Stomach (tissue), 9 donors: ENCODE data around the gene PRMT7. TPM values are rescaled to one million over a fixed set of nuclear protein-coding genes. Genes with fewer than 3 reads are reported as not detected.

Source experiments
- DNase-seq, 2 donors: peaks; one replicate each; pipeline versions ENCODE4 v3.0.0 to v3.0.0-alpha.2; 2013 to 2019
- H3K27ac ChIP-seq, 5 donors: fragments of 200-600 bp in 4 of 5; sonication (generic) in 4 of 5; one replicate each; pipeline ENCODE4 v1.5.1; 2013 to 2019; ENCODE audit warnings: mild to moderate bottlenecking in 1 of 5, moderate library complexity in 1 of 5
- H3K27me3 ChIP-seq, 3 donors: fragments of 200-600 bp; sonication (generic); one replicate each; pipeline ENCODE4 v1.5.1; 2017 to 2019; ENCODE audit warnings: mixed run types in 1 of 3
- H3K36me3 ChIP-seq, 4 donors: fragments of 200-600 bp; sonication (generic); 1 replicate in 3 of 4; 2 replicates in 1 of 4; pipeline ENCODE4 v1.5.1; 2016 to 2019
- H3K4me1 ChIP-seq, 4 donors: fragments of 200-600 bp; sonication (generic); one replicate each; pipeline ENCODE4 v1.5.1; 2016 to 2019
- H3K4me3 ChIP-seq, 4 donors: fragments of 200-600 bp; sonication (generic) in 3 of 4; one replicate each; pipeline ENCODE4 v1.5.1; 2016 to 2019; ENCODE audit warnings: mild to moderate bottlenecking in 1 of 4
- H3K9me3 ChIP-seq, 4 donors: fragments of 200-600 bp; sonication (generic); one replicate each; pipeline ENCODE4 v1.5.1; 2016 to 2019
- CTCF ChIP-seq, 7 experiments: fragments of 450-650 bp in 4 of 7; fragments of 200-600 bp in 3 of 7; sonication (generic) in 3 of 7; IDR thresholded peaks; one replicate each; pipeline ENCODE4 v1.5.1; 2016 to 2019; ENCODE audit warnings: antibody characterized with exemption in 7 of 7, control low read depth in 2 of 7, mild to moderate bottlenecking in 1 of 7
- EP300 ChIP-seq: sonication (generic); formaldehyde crosslinking; IDR thresholded peaks from one replicate; pipeline ENCODE4 v1.6.1; 2017; ENCODE audit warnings: antibody characterized with exemption
- POLR2A ChIP-seq, 4 donors: fragments of 450-650 bp; IDR thresholded peaks; one replicate each; pipeline ENCODE4 v1.6.1; 2016; ENCODE audit warnings: antibody characterized with exemption in 4 of 4, control low read depth in 2 of 4, mild to moderate bottlenecking in 1 of 4, moderate library complexity in 1 of 4
- POLR2AphosphoS5 ChIP-seq, 3 donors: sonication (generic); formaldehyde crosslinking; IDR thresholded peaks; one replicate each; pipeline ENCODE4 v1.6.1; 2016; ENCODE audit warnings: antibody characterized with exemption in 3 of 3
- WGBS, 5 donors: extraction: QIAGEN DNeasy Blood & Tissue Kit in 3 of 5; methylation state at CpG; one replicate each; pipeline versions ENCODE4 v1.1.5 to v1.1.7; 2013 to 2018; 5-methylcytosine and 5-hydroxymethylcytosine counted together
- intact Hi-C: fragments of 100-400 bp; cut with DNase I; formaldehyde crosslinking; loops from one replicate; pipeline ENCODE4 v1.15.1; 2023; ENCODE audit warnings: low total_unique reads
- polyA plus RNA-seq, 3 donors: library from polyadenylated mRNA; stranded (reverse); fragments of 200-250 nt; gene quantifications; one replicate each; pipeline ENCODE4 v1.2.3, GENCODE V29; 2013
- total RNA-seq, 5 donors: library from RNA; depleted of rRNA; stranded (reverse); fragments of >200 nt; gene quantifications; one replicate each; pipeline versions ENCODE4 v1.1.0 to v1.2.3, GENCODE V29; 2014 to 2016
- donor health status: healthy with polysubstance abuse.
- donor health status: Bipolar disorder and iron deficiency.
- donor health status: healthy.

Gene PRMT7
- total and polyA plus RNA-seq, 8 donors, result 22.4 to 88.8 (median 37.2) TPM

- no peak for TF ChIP-seq POLR2AphosphoS5 (IDR thresholded peaks at IDR 0.05)
- TF ChIP-seq EP300, result no peak
- TF ChIP-seq POLR2A (IDR thresholded peaks at IDR 0.05), result no peak
- no peak for TF ChIP-seq CTCF (IDR thresholded peaks at IDR 0.05)
- Histone ChIP-seq H3K27ac (no peak overlapping the region), H3K36me3 (peaks cover 0 to 6% (median 0%) of the 10 kb centered on the region in 4 donors), H3K27me3 (no peaks in the 10 kb centered on the region), H3K4me3 (no peak overlapping the region), H3K4me1 (peaks cover 0 to 41% (median 9%) of the 10 kb centered on the region in 4 donors), H3K9me3 (no peaks in the 10 kb centered on the region)
- intact Hi-C loops, result no loop called here
- DNase-seq, result peak; percentile 34 to 62
- 42 to 63% (median 44%) methylated on average over 7 to 11 of the region's 11 CpGs for WGBS, 5 donors
These were observed 67.0 kb downstream of the PRMT7 start for GRCh38 chr16:68377667-68378393.

- Histone ChIP-seq H3K4me1 (peaks cover 0 to 37% (median 12%) of the 10 kb centered on the region in 4 donors), H3K36me3 (peaks cover 0 to 6% (median 0%) of the 10 kb centered on the region in 4 donors)
- intact Hi-C loops, result no loop called here
These were observed 67.9 kb downstream of the PRMT7 start for GRCh38 chr16:68378436-68379415.

GRCh38 chr16:68379472-68380347 lies 68.9 kb downstream of the PRMT7 start:
- H3K27ac ChIP-seq, result no peak overlapping the region
- intact Hi-C loops, result no loop called here
- H3K4me3 ChIP-seq, result no peak overlapping the region
- H3K27me3 ChIP-seq, result no peaks in the 10 kb centered on the region
- TF ChIP-seq POLR2A (IDR thresholded peaks at IDR 0.05) (no peak), CTCF (IDR thresholded peaks at IDR 0.05) (no peak), EP300 (no peak), POLR2AphosphoS5 (IDR thresholded peaks at IDR 0.05) (no peak)
- no peaks in the 10 kb centered on the region for H3K9me3 ChIP-seq
- H3K4me1 ChIP-seq, result peaks cover 0 to 34% (median 14%) of the 10 kb centered on the region in 4 donors
- peaks cover 0 to 6% (median 0%) of the 10 kb centered on the region in 4 donors for H3K36me3 ChIP-seq
- DNase-seq, result no peak
- WGBS, 5 donors, result 37 to 64% (median 57%) methylated on average over 15 to 18 of the region's 18 CpGs

More at GRCh38 chr16:68378436-68379415, 67.9 kb downstream of the PRMT7 start:
- no peaks in the 10 kb centered on the region for H3K27me3 ChIP-seq
- H3K9me3 ChIP-seq, result no peaks in the 10 kb centered on the region
- no peak overlapping the region for H3K27ac ChIP-seq
- 71 to 83% (median 81%) methylated on average over 13 of the region's 13 CpGs for WGBS, 5 donors
- no peak for DNase-seq
- H3K4me3 ChIP-seq, result no peak overlapping the region
- no peak for TF ChIP-seq CTCF (IDR thresholded peaks at IDR 0.05)
- no peak for TF ChIP-seq POLR2A (IDR thresholded peaks at IDR 0.05)
- no peak for TF ChIP-seq POLR2AphosphoS5 (IDR thresholded peaks at IDR 0.05)
- no peak for TF ChIP-seq EP300
